GM19035 (cell line): ENCODE data around the gene EPYC.

Experiments
- ATAC-seq: cut with Tn5 transposase; IDR thresholded peaks from one replicate; pipeline ENCODE4 v1.9.1; 2021; ENCODE audit not compliant: unreplicated experiment

The EPYC gene

GRCh38 chr12:90959032-90959431 lies 45.7 kb downstream of the EPYC start:
- no peak for ATAC-seq

GRCh38 chr12:90958347-90958746 lies 46.4 kb downstream of the EPYC start:
- no peak for ATAC-seq

- ATAC-seq: no peak
Observed at GRCh38 chr12:90954921-90955320, 49.9 kb downstream of the EPYC start, which contains the start of gene CCER1. TSS of gene CCER1 (minus strand) at chr12:90955176. CDS start at chr12:90954742, 434 bp downstream.

- ATAC-seq: no peak
Observed at GRCh38 chr12:90954428-90954827, 50.3 kb downstream of the EPYC start.

- no peak for ATAC-seq
Observed at GRCh38 chr12:90953956-90954421, 50.8 kb downstream of the EPYC start.

GRCh38 chr12:90951432-90952105 lies 53.2 kb downstream of the EPYC start:
- no peak for ATAC-seq

- no peak for ATAC-seq
Observed at GRCh38 chr12:90947869-90948268, 56.9 kb downstream of the EPYC start.

- peak; percentile 79 for ATAC-seq
Observed at GRCh38 chr12:90945070-90945649, 59.6 kb downstream of the EPYC start.

GRCh38 chr12:90943255-90943654 lies 61.5 kb downstream of the EPYC start:
- no peak for ATAC-seq

- peak; percentile 80 for ATAC-seq
Observed at GRCh38 chr12:90940872-90941499, 63.8 kb downstream of the EPYC start.

GRCh38 chr12:90939382-90939781 lies 65.4 kb downstream of the EPYC start:
- no peak for ATAC-seq

GRCh38 chr12:90938451-90938850 lies 66.3 kb downstream of the EPYC start:
- ATAC-seq: no peak

- ATAC-seq: no peak
Observed at GRCh38 chr12:90937651-90938050, 67.1 kb downstream of the EPYC start.

GRCh38 chr12:90936230-90937005 lies 68.4 kb downstream of the EPYC start:
- ATAC-seq: no peak

GRCh38 chr12:90925562-90925961 lies 79.2 kb downstream of the EPYC start:
- ATAC-seq: no peak

GRCh38 chr12:90924406-90924805 lies 80.4 kb downstream of the EPYC start:
- ATAC-seq: no peak

- no peak for ATAC-seq
Observed at GRCh38 chr12:90922145-90922627, 82.6 kb downstream of the EPYC start.

GRCh38 chr12:90921536-90921935 lies 83.2 kb downstream of the EPYC start:
- no peak for ATAC-seq

- ATAC-seq: no peak
Observed at GRCh38 chr12:90920222-90920621, 84.5 kb downstream of the EPYC start.

GRCh38 chr12:90917431-90917830 lies 87.3 kb downstream of the EPYC start:
- no peak for ATAC-seq

- no peak for ATAC-seq
Observed at GRCh38 chr12:90916516-90916915, 88.3 kb downstream of the EPYC start.
